HG03097 (cell line): ENCODE data around the gene GMDS.

Experiments
- ATAC-seq: cut with Tn5 transposase; IDR thresholded peaks from one replicate; pipeline ENCODE4 v1.9.1; 2021; ENCODE audit not compliant: unreplicated experiment, low FRiP score

GMDS gene

GRCh38 chr6:1593286-1593957 is 652.0 kb downstream of the GMDS start:
- no peak for ATAC-seq

- no peak for ATAC-seq
Observed at GRCh38 chr6:1592852-1593251, 652.6 kb downstream of the GMDS start.

- ATAC-seq, result no peak
Observed at GRCh38 chr6:1591926-1592325, 653.5 kb downstream of the GMDS start.

GRCh38 chr6:1591243-1591642 is 654.2 kb downstream of the GMDS start:
- ATAC-seq, result no peak

- no peak for ATAC-seq
Observed at GRCh38 chr6:1590580-1590979, 654.8 kb downstream of the GMDS start.

GRCh38 chr6:1589208-1589607 is 656.2 kb downstream of the GMDS start:
- no peak for ATAC-seq

- no peak for ATAC-seq
Observed at GRCh38 chr6:1587977-1588376, 657.4 kb downstream of the GMDS start.

GRCh38 chr6:1587546-1587945 is 657.9 kb downstream of the GMDS start:
- no peak for ATAC-seq

GRCh38 chr6:1586861-1587450 is 658.4 kb downstream of the GMDS start:
- no peak for ATAC-seq

- ATAC-seq, result no peak
Observed at GRCh38 chr6:1586256-1586655, 659.1 kb downstream of the GMDS start.

GRCh38 chr6:1585669-1586049 is 659.7 kb downstream of the GMDS start:
- no peak for ATAC-seq

- ATAC-seq, result no peak
Observed at GRCh38 chr6:1584996-1585668, 660.3 kb downstream of the GMDS start.

GRCh38 chr6:1584146-1584545 is 661.3 kb downstream of the GMDS start:
- no peak for ATAC-seq

GRCh38 chr6:1581120-1581991 is 664.0 kb downstream of the GMDS start:
- no peak for ATAC-seq

GRCh38 chr6:1580585-1580984 is 664.8 kb downstream of the GMDS start:
- ATAC-seq, result no peak

GRCh38 chr6:1580109-1580508 is 665.3 kb downstream of the GMDS start:
- no peak for ATAC-seq

- ATAC-seq, result no peak
Observed at GRCh38 chr6:1579096-1579495, 666.3 kb downstream of the GMDS start.

- no peak for ATAC-seq
Observed at GRCh38 chr6:1577896-1578745, 667.3 kb downstream of the GMDS start.

GRCh38 chr6:1577146-1577680 is 668.2 kb downstream of the GMDS start:
- no peak for ATAC-seq

GRCh38 chr6:1576711-1577110 is 668.7 kb downstream of the GMDS start:
- no peak for ATAC-seq
